Astrocyte of the hippocampus (primary cell): Measurements from ENCODE around the gene LRRN2.

Source experiments
- DNase-seq: peaks from one replicate; pipeline ENCODE4 v3.0.0; 2011; ENCODE audit warnings: low read depth, low spot score

LRRN2 gene

GRCh38 chr1:204602111-204602579, 83.4 kb downstream of the LRRN2 start:
- DNase-seq: no peak

- no peak for DNase-seq
These were observed 84.6 kb downstream of the LRRN2 start for GRCh38 chr1:204600968-204601367.

- DNase-seq: no peak
These were observed 85.3 kb downstream of the LRRN2 start for GRCh38 chr1:204600203-204600602.

- no peak for DNase-seq
These were observed 85.9 kb downstream of the LRRN2 start for GRCh38 chr1:204599596-204599995.

- DNase-seq: no peak
These were observed 86.4 kb downstream of the LRRN2 start for GRCh38 chr1:204599098-204599497.

- no peak for DNase-seq
These were observed 87.1 kb downstream of the LRRN2 start for GRCh38 chr1:204598319-204598969.

- DNase-seq: no peak
These were observed 93.1 kb downstream of the LRRN2 start for GRCh38 chr1:204592246-204592948.

- DNase-seq: peak; percentile 36
These were observed 94.0 kb downstream of the LRRN2 start for GRCh38 chr1:204591473-204592090.

GRCh38 chr1:204589409-204590038, 96.0 kb downstream of the LRRN2 start:
- peak; percentile 56 for DNase-seq

GRCh38 chr1:204588826-204589225, 96.7 kb downstream of the LRRN2 start:
- no peak for DNase-seq

- DNase-seq: no peak
These were observed 97.9 kb downstream of the LRRN2 start for GRCh38 chr1:204587621-204588020.

GRCh38 chr1:204584699-204585372, 100.7 kb downstream of the LRRN2 start:
- no peak for DNase-seq

GRCh38 chr1:204583909-204584632, 101.5 kb downstream of the LRRN2 start:
- peak; percentile 16 for DNase-seq

- no peak for DNase-seq
These were observed 103.8 kb downstream of the LRRN2 start for GRCh38 chr1:204581759-204582158.

- no peak for DNase-seq
These were observed 104.7 kb downstream of the LRRN2 start for GRCh38 chr1:204580862-204581261.

- DNase-seq: no peak
These were observed 105.9 kb downstream of the LRRN2 start for GRCh38 chr1:204579681-204580080.

GRCh38 chr1:204578867-204579664, 106.5 kb downstream of the LRRN2 start:
- DNase-seq: peak; percentile 22

GRCh38 chr1:204577794-204578478, 107.6 kb downstream of the LRRN2 start:
- DNase-seq: no peak

- DNase-seq: no peak
These were observed 109.1 kb downstream of the LRRN2 start for GRCh38 chr1:204576422-204576821.
